HG03571 (cell line): ENCODE results near the gene INO80B.

Source experiments
- ATAC-seq: cut with Tn5 transposase; IDR thresholded peaks from one replicate; pipeline ENCODE4 v1.9.1; 2021; ENCODE audit not compliant: unreplicated experiment

The INO80B gene

DNA sequence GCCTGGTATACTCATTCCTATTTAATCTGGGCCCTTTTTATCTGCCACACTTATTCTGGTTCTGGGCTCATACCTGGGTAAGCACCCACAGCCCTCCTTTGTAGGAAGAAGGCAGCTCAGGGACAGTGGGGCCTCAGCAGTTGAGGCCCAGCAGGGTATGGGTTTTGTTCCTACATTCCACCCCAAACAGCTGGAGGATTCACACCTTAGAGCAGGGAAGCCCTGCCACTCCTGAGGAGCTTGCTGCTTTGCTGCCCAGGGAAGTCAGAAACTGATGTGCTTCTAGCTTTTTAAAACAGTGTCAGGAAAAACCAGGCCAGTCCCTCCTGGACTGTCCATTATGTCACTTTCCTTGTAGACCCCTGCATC is 45.7 kb downstream of the INO80B start:
- no peak for ATAC-seq

DNA sequence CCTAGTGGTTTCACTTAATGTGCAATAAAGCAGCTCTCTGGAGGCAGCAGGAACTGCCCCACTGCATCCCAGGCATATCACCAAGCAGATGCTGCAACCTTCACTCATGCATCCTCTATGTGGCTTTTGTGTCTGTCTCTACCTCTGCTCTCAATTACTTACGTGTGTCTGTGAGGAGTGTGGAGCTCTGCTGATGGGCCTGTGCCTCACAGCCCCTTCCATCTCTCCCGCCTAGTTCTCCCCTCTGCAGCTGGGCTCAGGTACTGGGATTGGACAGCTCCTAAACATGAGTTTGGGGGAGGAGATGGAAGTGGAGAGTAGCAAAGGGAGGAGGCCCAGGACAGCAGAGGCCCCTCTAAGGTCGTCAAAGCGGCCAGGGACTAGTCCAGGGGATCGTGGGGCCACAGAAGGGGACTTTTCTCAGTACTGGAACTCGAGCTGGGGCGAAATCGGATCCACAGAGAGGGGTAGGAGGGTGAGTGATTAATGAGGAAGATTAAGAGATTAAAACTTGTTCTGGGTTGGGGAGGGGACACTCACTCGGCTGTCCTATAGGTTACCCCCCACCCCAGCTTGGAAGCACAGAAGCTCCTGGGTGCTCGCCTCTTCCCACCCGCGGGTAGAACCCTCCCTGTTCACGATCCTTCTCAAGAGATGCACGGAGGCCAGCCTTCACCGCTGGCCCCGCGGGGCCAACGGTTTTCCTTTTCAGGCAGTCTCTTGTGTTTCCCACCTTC is 46.6 kb downstream of the INO80B start:
- no peak for ATAC-seq

DNA sequence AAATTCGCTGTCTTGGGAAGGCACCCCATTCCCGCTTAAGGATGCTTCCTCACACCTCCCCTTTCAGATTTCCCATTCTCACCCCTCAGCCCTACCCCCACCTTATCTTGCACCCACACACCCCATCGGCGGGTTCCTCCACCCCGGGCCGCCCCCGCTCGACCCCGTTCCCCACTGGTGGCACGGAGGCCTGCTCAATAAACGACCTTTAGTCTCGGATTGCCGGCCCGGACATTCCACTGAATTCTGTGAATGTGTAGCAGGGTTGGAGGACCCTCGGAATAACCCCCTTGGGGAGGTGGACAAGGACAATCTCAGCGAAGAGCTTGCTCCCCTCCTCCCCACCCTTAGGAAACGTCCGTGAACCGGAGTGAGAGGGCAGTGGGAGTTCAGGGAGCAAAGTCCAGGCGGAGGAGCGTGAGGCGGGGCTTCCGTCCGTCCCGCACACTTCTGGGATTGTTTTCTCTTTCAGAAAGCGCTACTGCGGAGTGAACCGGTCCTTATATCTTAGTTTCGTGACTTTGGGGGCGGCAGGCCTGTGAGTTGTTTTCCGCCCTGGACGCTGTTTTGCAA is 47.3 kb downstream of the INO80B start:
- no peak for ATAC-seq

DNA sequence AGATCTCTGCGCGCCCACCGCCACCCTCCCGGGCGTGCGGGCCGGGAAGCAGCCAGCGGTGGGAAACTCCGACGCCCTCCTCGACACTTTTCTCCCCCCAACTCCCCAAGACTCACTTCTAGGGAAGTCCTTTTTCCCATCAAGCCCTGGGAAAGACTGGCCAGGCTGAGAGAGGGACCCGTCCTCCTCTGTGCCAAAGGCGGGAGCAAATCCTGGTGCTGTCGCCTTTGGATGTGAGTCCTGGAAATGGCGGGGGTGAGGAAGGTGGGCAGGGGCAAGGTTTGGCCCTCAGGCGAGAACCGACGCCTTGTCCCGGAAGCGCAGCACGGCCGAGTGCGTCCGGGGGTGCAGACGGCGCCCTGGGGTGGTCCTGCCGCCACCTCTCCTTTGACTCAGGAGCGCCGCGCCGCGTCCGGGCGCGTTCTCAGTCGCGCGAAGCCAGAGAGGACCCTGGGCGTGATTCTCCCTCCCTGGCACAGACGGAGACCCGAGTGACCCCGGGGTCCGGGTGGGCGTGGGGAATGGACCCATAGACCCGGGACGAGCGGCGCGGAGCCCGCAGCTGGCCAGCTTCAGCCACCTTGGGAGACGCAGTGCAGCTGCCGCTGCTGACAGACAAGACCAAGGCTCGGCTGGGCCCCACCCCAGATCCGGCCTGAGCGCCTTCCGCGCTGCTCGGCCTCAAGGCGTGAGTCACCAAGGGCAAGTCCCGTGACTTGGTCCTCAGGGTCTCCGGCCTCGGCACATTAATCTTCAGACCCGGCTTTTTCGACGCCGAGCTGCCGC is 48.0 kb downstream of the INO80B start:
- ATAC-seq, result no peak

- no peak for ATAC-seq
Measured at GRCh38 chr2:74503506-74504475, 48.9 kb downstream of the INO80B start.

DNA sequence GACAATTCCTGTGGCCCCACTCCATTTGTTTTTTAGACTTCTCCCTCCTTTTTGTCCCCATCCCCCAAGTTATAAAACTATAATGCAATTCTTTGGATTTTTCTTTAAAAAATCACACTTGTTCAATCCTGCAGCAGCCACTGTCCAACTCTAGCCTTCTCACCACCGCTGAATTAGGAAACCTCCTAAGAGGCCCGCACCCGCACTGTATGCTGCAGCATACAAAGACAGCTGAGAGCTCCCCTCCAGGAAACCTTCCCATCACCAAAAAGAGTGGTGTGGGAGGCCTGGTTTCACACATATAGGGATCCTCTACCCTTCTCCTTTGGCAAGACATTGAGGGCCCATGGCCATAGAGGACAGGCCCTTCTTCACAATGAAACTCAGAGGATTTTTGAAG is 49.7 kb downstream of the INO80B start:
- no peak for ATAC-seq

DNA sequence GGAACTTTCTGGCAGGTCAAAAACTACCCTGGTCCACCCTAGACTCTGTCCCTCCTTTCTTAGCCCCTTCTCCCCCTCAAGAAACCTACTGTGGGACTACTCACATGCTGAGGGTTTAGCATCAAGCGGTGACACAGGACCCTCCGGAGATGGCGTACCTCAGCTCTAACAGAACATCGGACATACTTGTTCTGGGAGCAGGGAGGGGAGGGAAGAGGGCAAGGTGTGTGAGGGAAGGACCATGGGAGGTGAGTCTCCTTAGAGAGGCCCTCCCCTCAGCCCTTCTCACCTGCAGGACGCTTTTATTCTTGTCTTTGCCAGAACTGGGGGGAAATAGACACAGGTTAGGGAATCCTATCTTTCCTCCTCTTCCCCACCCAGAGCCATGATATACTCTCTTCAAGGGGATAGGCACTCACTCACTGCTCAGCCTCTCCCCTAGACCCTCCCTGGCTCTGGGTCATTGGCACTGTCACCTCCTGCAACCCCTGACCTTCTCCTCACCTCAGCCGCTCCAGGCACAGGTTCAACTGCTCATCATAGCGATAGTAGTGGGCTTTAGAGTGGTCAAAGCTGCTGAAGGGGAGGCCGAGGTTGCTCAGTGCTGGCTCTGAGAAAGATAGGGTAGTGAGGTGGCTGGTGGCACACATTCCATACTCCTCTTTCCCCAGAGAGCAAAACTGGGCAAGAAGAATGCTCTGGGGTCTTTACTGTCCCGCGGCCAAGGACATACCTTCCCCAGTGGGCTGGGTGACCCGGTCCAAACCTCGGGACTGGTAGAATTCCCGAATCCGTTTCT is 50.8 kb downstream of the INO80B start:
- ATAC-seq, result no peak

DNA sequence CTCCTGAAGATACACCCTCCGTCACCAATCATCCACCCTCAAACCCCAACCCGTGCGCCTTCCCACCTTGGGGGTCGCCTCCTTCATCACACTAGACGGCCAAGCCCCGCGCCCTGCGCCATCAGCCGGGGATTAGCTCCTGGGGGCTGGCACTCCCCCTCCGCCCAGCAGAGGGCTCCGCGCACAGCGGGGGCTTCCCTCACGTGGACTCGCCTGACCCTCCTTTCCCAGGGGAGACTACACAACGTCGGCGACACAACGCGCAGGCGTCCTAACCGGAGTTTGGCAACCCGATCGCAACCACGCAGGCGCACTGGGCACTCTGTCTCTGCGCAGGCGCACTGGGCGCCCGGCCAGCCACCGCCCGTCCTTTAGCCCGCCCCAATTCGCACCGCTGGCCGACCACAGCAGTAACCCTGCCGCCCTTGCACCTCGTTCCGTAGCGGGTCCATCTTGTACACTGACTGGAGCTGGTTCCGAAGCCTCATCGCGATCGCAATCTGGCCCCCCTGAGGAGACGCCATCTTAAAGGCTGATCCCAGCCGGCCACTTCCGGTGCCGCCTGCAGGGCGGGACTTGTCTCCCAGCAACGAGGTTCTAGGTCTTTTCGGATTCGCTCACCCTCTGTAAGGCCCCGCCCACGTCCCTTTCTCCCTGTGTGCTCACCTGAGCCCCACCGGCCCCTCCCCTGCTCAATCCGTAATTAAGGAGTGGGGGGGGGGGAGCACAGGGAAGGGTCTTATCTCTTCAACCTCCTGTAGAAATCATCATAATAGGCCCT is 52.4 kb downstream of the INO80B start, which contains the start of gene PCGF1:
Gene PCGF1, minus strand, starts transcription at position 551 of the 781 bp plus-strand sequence. Its CDS starts 27 bp downstream, at position 524.
- ATAC-seq, result peak; percentile 84
